ENCODE results near the gene ZNF43.

DNA sequence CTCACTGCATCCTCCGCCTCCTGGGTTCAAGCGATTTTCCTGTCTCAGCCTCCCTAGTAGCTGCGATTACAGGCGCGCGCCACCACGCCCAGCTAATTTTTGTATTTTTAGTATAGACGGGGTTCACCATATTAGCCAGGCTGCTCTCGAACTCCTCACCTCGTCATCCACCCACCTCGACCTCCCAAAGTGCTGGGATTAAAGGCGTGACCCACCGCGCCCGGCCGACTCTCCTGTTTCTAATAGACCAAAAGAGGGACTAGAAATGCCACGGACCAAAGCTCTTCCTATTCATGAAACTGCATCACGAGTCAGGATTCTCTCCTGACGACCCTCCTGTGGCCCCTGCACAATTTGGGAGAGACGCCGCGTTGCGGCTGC, 563 bp downstream of the ZNF43 start:
- no peak for TF ChIP-seq OSR1 (CRISPR knock-in tag; IDR thresholded peaks at IDR 0.05)
- TF ChIP-seq ZFP30 (CRISPR knock-in tag; IDR thresholded peaks at IDR 0.05): no peak
- TF ChIP-seq, protein P1, sequence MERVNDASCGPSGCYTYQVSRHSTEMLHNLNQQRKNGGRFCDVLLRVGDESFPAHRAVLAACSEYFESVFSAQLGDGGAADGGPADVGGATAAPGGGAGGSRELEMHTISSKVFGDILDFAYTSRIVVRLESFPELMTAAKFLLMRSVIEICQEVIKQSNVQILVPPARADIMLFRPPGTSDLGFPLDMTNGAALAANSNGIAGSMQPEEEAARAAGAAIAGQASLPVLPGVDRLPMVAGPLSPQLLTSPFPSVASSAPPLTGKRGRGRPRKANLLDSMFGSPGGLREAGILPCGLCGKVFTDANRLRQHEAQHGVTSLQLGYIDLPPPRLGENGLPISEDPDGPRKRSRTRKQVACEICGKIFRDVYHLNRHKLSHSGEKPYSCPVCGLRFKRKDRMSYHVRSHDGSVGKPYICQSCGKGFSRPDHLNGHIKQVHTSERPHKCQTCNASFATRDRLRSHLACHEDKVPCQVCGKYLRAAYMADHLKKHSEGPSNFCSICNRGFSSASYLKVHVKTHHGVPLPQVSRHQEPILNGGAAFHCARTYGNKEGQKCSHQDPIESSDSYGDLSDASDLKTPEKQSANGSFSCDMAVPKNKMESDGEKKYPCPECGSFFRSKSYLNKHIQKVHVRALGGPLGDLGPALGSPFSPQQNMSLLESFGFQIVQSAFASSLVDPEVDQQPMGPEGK (CRISPR knock-in tag; IDR thresholded peaks at IDR 0.05; ENCODE audit: borderline replicate concordance): no peak
- TF ChIP-seq ISL1 (CRISPR knock-in tag; IDR thresholded peaks at IDR 0.05): no peak
- TF ChIP-seq, protein P2, sequence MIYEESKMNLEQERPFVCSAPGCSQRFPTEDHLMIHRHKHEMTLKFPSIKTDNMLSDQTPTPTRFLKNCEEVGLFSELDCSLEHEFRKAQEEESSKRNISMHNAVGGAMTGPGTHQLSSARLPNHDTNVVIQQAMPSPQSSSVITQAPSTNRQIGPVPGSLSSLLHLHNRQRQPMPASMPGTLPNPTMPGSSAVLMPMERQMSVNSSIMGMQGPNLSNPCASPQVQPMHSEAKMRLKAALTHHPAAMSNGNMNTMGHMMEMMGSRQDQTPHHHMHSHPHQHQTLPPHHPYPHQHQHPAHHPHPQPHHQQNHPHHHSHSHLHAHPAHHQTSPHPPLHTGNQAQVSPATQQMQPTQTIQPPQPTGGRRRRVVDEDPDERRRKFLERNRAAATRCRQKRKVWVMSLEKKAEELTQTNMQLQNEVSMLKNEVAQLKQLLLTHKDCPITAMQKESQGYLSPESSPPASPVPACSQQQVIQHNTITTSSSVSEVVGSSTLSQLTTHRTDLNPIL (CRISPR knock-in tag; IDR thresholded peaks at IDR 0.05; ENCODE audit: low read depth): no peak
- TF ChIP-seq ARNTL (CRISPR knock-in tag; IDR thresholded peaks at IDR 0.05; ENCODE audit: borderline replicate concordance, low read depth): no peak
- TF ChIP-seq ZNF70 (CRISPR knock-in tag; IDR thresholded peaks at IDR 0.05): no peak
- TF ChIP-seq, protein P3, sequence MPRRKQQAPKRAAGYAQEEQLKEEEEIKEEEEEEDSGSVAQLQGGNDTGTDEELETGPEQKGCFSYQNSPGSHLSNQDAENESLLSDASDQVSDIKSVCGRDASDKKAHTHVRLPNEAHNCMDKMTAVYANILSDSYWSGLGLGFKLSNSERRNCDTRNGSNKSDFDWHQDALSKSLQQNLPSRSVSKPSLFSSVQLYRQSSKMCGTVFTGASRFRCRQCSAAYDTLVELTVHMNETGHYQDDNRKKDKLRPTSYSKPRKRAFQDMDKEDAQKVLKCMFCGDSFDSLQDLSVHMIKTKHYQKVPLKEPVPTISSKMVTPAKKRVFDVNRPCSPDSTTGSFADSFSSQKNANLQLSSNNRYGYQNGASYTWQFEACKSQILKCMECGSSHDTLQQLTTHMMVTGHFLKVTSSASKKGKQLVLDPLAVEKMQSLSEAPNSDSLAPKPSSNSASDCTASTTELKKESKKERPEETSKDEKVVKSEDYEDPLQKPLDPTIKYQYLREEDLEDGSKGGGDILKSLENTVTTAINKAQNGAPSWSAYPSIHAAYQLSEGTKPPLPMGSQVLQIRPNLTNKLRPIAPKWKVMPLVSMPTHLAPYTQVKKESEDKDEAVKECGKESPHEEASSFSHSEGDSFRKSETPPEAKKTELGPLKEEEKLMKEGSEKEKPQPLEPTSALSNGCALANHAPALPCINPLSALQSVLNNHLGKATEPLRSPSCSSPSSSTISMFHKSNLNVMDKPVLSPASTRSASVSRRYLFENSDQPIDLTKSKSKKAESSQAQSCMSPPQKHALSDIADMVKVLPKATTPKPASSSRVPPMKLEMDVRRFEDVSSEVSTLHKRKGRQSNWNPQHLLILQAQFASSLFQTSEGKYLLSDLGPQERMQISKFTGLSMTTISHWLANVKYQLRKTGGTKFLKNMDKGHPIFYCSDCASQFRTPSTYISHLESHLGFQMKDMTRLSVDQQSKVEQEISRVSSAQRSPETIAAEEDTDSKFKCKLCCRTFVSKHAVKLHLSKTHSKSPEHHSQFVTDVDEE (CRISPR knock-in tag; IDR thresholded peaks at IDR 0.05): no peak
- TF ChIP-seq RARB (CRISPR knock-in tag; IDR thresholded peaks at IDR 0.05): no peak
- no peak for TF ChIP-seq ZNF8 (CRISPR knock-in tag; IDR thresholded peaks at IDR 0.05)
- no peak for TF ChIP-seq TCF4 (CRISPR knock-in tag; IDR thresholded peaks at IDR 0.05; ENCODE audit: borderline replicate concordance)
- no peak for TF ChIP-seq ZC3H10 (CRISPR knock-in tag; IDR thresholded peaks at IDR 0.05)
- no peak for TF ChIP-seq PPARA (CRISPR knock-in tag; IDR thresholded peaks at IDR 0.05; ENCODE audit: borderline replicate concordance)

Measured in SK-N-SH treated with all-trans-retinoic acid at 6 μM for 48 hours (cell line).